PC-9 (cell line): ENCODE results near the gene LCOR.
"Not testable (repeated sequence)": the region's sequence is repeated elsewhere in the genome, so short reads cannot be mapped to it uniquely, and the experiment has no call there.

Source experiments
- CTCF ChIP-seq: fragments of 200-600 bp; sonication (generic); conservative IDR thresholded peaks from 2 replicates; pipeline ENCODE4 v1.6.1; 2017; ENCODE audit warnings: mixed run types, antibody characterized with exemption, mild to moderate bottlenecking, moderate library complexity
- EZH2 ChIP-seq: fragments of 200-600 bp; sonication (generic); IDR thresholded peaks from 2 replicates; pipeline ENCODE4 v1.8.0; 2017; ENCODE audit warnings: antibody characterized with exemption, low read depth

- TF ChIP-seq EZH2, CTCF: not testable (repeated sequence)
Measured at GRCh38 chr10:96818971-96819370, 13.1 kb upstream of the LCOR start.
